8988T (cell line): ENCODE data around the gene NUP133.
"Not testable (repeated sequence)": the region's sequence is repeated elsewhere in the genome, so short reads cannot be mapped to it uniquely, and the experiment has no call there.

Experiments
- DNase-seq: peaks from one replicate; pipeline ENCODE4 v3.0.0; 2011

The NUP133 gene

GRCh38 chr1:229448354-229448753, 59.8 kb downstream of the NUP133 start:
- DNase-seq = no peak

- DNase-seq = no peak
These were observed 60.3 kb downstream of the NUP133 start for GRCh38 chr1:229447809-229448252.

GRCh38 chr1:229445828-229446227, 62.3 kb downstream of the NUP133 start:
- DNase-seq = no peak

- no peak for DNase-seq
These were observed 67.1 kb downstream of the NUP133 start for GRCh38 chr1:229440851-229441537.

GRCh38 chr1:229438021-229438420, 70.1 kb downstream of the NUP133 start:
- no peak for DNase-seq

GRCh38 chr1:229437443-229437842, 70.7 kb downstream of the NUP133 start:
- DNase-seq = no peak

GRCh38 chr1:229436201-229436600, 71.9 kb downstream of the NUP133 start:
- no peak for DNase-seq

GRCh38 chr1:229434641-229435051, 73.5 kb downstream of the NUP133 start:
- DNase-seq = no peak

- no peak for DNase-seq
These were observed 74.0 kb downstream of the NUP133 start, which contains the start of gene ACTA1 for GRCh38 chr1:229434005-229434640. Gene ACTA1 (minus strand): TSS chr1:229434094. CDS start chr1:229433115, 979 bp downstream.

- no peak for DNase-seq
These were observed 74.7 kb downstream of the NUP133 start for GRCh38 chr1:229433364-229434004.

GRCh38 chr1:229432905-229433304, 75.2 kb downstream of the NUP133 start:
- DNase-seq = no peak

GRCh38 chr1:229432116-229432461, 76.1 kb downstream of the NUP133 start:
- no peak for DNase-seq

- DNase-seq = no peak
These were observed 76.6 kb downstream of the NUP133 start for GRCh38 chr1:229431284-229432115.

GRCh38 chr1:229430761-229431283, 77.3 kb downstream of the NUP133 start:
- DNase-seq = no peak

GRCh38 chr1:229428256-229428655, 79.9 kb downstream of the NUP133 start:
- no peak for DNase-seq

GRCh38 chr1:229427572-229427971, 80.6 kb downstream of the NUP133 start:
- no peak for DNase-seq

- DNase-seq = no peak
These were observed 82.5 kb downstream of the NUP133 start for GRCh38 chr1:229425564-229426159.

GRCh38 chr1:229420765-229421164, 87.4 kb downstream of the NUP133 start:
- no peak for DNase-seq

GRCh38 chr1:229420224-229420623, 87.9 kb downstream of the NUP133 start:
- DNase-seq = no peak

GRCh38 chr1:229418586-229418985, 89.6 kb downstream of the NUP133 start:
- not testable (repeated sequence) for DNase-seq

- not testable (repeated sequence) for DNase-seq
These were observed 95.3 kb downstream of the NUP133 start for GRCh38 chr1:229412810-229413209.

GRCh38 chr1:229412056-229412455, 96.1 kb downstream of the NUP133 start:
- no peak for DNase-seq
